GM21619 (cell line): ENCODE measurements around the gene PCSK4.
"Not testable (repeated sequence)": the region's sequence is repeated elsewhere in the genome, so short reads cannot be mapped to it uniquely, and the experiment has no call there.

Source experiments
- ATAC-seq: cut with Tn5 transposase; IDR thresholded peaks from one replicate; pipeline ENCODE4 v1.9.1; 2021; ENCODE audit not compliant: unreplicated experiment

PCSK4 gene

DNA sequence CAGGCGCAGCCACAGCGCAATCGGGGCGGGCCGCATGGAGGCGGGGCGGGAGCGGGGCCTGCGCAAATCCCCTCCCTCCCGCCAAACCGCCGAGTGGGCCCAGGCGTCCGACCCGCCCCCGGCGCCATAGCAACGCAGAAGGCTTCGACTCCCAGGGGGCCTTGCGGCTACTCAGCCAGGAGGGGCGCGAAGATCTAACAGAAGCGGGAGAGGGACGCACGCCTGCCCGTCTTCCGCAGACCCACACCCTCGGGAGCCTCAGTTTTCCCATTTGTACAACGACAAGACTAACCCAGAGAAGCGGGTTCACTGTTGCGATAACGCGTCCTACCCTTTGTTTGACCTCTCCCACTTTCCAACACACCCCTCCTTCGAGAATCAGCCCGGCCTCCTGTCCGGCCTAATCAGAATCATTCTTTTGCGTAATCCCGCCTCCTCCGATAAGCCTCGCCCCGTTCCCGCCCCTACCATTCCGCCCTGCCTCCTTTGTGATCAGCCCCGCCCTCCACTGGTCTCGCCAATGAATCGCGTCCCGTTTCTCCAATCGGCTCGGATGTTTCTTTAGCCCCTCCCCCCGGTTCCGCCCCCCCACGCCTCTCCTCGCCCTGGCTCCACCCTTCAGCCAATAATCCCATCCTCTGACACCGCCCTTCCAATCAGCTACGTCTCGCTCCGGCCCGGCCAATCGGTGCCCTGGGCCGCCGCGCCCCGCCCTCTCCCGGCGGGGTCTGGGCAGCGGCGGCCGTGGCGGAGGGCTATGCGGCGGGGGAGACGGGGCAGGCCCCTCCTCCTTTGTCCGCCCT lies at the start of gene PCSK4:
TSS of gene PCSK4 (minus strand) at position 40 of the 803 bp plus-strand sequence. CDS start at position 36, 4 bp downstream.
- ATAC-seq = peak; percentile 75

GRCh38 chr19:1539749-1540148 lies 49.6 kb upstream of the PCSK4 start:
- not testable (repeated sequence) for ATAC-seq

- no peak for ATAC-seq
These were observed 48.8 kb upstream of the PCSK4 start for GRCh38 chr19:1538978-1539377.

- ATAC-seq = not testable (repeated sequence)
These were observed 45.5 kb upstream of the PCSK4 start for GRCh38 chr19:1535699-1536098.

- no peak for ATAC-seq
These were observed 44.8 kb upstream of the PCSK4 start for GRCh38 chr19:1534972-1535371.

- no peak for ATAC-seq
These were observed 43.5 kb upstream of the PCSK4 start for GRCh38 chr19:1533510-1534150.

GRCh38 chr19:1532003-1532402 lies 41.9 kb upstream of the PCSK4 start:
- no peak for ATAC-seq

- no peak for ATAC-seq
These were observed 41.4 kb upstream of the PCSK4 start for GRCh38 chr19:1531587-1531986.

GRCh38 chr19:1530856-1531255 lies 40.7 kb upstream of the PCSK4 start:
- not testable (repeated sequence) for ATAC-seq

DNA sequence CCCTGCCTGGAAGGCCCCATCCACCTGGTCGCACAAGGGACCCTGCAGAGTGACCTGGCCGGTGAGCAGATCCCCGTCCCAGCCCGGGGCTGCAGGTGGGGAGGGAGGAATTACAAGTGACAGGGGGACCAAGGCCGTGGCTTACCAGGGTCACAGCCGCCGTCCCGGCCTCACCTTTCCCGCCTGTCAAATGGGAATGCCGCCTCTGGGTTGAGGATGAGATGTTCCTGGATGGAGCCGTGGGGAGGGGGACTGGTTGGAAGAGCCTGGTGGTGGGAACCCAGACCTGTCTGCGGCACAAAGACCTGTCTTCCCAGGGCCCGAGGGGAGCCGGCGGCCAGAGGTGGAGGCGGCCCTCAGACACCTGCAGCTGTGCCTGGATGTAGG lies 39.3 kb upstream of the PCSK4 start:
- no peak for ATAC-seq

DNA sequence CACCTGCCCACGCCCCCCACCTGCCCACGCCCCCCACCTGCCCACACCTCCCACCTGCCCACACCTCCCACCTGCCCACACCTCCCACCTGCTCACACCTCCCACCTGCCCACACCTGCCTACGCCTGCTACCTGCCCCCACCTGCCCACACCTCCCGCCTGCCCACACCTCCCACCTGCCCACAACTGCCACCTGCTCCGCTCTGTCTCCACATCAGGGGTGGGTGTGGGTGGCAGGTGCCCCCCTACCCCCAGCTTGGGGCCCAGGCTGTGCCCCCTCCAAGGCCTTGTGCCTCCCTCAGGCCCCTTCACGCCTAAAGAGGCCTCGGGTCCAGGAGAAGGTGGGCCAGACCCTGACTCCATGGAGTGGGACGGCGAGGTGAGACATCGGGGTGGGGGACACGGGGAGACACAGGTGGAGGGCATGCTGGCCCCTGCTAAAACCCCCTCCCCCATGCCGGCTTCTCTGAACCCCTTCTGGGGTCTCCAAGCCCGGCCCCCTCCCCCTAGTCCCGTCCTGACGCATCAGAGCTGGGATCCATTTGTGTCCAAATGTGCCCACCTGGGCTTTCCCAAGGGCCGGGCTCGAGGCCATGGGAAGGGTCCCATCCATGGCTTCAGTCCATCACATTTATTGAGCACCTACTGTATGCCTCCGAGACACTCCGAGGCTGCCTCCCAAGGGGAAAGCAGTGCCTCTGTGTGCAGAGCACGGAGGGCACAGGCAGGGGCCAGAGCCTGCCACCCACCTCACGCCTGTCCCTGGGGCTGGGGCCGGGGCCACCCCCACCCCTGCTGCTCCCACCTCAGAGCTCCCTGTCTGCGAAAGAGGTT lies 38.7 kb upstream of the PCSK4 start:
- no peak for ATAC-seq

DNA sequence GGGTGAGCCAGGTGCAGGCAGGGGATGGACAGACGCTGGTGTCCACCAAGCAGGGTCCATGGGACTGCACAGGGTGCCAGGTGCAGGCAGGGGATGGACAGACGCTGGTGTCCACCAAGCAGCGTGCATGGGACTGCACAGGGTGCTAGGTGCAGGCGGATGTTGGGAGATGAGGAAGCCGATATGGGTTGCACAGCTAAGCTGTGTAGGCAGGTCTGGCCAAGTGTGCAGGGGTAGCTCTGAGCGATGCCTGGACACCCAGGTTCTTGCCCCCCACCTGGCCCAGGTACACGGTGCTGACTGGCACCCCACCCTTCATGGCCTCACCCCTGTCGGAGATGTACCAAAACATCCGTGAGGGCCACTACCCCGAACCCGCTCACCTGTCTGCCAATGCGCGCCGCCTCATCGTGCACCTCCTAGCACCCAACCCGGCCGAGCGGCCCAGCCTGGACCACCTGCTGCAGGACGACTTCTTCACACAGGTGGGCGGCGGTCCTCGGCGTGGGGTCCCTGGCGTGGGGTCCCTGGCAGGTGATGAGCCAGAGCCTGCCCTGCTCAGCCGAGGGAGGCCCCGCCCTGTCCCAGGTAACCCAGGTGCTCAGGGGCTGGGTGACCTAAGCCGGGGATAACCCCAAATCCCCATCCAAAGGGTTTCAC lies 37.6 kb upstream of the PCSK4 start:
- ATAC-seq = no peak

DNA sequence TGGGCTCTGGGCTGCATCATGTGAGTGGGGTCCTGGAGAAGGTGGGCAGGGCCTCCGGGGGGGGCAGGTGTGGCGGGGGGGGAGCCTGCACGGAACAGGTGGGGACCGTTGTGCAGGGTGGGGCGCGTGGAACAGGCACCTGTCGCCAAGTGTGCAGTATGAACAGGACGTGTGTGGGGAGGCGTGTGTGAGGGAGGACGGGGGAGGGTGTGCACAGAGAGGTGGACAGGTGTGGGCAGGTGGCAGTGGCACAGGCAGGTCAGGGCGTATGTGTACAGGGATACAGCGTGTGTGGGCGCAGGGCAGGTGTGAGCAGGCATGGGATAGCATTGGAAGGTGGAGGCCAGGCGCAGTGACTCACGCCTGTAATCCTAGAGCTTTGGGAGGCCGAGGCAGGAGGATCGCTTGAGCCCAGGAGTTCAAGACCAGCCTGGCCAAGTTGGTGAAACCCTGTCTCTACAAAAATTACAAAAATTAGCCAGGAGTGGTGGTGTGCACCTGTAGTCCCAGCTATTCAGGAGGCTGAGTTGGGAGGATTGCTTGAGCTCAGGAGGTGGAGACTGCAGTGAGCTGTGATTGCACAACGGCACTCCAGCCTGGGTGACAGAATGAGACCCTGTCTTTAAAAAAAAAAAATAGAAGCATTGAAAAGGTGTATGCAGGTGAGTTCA lies 37.0 kb upstream of the PCSK4 start:
- ATAC-seq = no peak

GRCh38 chr19:1526066-1526778 lies 36.1 kb upstream of the PCSK4 start:
- no peak for ATAC-seq

DNA sequence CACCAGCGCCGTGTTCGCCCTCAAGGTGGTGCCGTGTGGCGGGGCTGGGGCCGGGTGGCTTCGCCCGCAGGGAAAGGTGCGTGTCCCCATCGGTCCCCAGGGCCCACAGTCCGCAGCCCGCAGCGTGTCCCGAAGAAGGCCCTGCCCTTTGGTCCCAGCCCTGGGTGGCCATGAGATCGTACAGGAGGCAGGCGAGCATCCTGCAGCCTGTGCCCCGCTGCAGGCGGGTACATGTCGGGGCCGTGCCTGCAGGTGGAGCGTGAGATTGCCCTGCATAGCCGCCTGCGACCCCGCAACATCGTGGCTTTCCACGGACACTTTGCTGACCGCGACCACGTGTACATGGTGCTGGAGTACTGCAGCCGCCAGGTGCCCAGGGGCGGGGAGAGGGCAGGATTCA lies 35.2 kb upstream of the PCSK4 start:
- no peak for ATAC-seq

DNA sequence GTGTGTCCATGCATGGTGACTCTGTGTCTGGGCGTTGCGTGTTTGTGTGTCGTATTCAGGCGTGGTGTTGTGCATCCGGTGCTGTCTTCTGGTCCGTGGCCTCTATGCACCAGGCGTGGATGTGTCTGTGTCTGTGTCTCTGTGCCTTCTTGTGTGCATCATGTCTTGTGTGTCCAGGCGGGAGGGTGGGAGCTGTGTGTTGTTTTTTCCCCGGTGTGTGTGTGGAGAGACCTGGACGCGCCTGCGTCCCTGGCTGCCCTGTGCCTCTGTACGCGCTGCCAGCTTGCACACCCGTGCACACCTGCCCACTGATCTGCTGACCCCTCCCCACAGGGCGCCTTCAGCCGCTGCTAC lies 34.8 kb upstream of the PCSK4 start:
- no peak for ATAC-seq

DNA sequence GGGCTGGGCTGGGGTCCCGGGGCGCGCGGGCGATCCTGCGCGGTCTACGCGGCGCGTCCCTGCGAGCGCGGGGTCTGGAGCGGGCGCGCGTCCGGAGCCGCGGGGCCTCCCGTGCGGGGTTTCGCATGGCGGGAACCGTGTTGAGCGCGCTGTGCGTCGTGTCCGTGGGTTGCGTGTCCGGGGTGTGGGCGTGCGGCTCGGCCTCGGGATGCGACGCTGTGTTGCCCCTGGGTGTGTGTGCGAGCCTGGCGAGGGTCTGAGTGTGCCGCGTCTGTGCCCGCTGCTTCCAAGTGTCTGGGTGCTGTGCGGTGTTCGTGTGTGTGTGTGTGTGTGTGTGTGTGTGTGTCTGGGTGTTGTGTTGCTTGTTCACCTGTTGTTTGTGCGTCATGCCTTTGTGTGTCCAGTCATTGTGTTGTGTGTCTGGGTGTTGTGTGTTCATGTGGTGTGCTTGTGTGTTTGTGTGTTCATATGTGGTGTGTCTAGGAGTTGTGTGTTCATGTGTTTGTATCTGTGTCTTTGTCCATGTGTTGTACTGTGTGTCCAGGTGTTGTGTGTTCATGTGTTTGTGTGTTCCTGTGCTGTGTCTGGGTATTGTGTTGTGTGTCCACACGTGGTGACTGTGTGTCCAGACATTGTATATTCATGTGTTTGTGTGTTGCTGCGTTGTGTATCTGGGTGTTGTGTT lies 34.3 kb upstream of the PCSK4 start:
- no peak for ATAC-seq

DNA sequence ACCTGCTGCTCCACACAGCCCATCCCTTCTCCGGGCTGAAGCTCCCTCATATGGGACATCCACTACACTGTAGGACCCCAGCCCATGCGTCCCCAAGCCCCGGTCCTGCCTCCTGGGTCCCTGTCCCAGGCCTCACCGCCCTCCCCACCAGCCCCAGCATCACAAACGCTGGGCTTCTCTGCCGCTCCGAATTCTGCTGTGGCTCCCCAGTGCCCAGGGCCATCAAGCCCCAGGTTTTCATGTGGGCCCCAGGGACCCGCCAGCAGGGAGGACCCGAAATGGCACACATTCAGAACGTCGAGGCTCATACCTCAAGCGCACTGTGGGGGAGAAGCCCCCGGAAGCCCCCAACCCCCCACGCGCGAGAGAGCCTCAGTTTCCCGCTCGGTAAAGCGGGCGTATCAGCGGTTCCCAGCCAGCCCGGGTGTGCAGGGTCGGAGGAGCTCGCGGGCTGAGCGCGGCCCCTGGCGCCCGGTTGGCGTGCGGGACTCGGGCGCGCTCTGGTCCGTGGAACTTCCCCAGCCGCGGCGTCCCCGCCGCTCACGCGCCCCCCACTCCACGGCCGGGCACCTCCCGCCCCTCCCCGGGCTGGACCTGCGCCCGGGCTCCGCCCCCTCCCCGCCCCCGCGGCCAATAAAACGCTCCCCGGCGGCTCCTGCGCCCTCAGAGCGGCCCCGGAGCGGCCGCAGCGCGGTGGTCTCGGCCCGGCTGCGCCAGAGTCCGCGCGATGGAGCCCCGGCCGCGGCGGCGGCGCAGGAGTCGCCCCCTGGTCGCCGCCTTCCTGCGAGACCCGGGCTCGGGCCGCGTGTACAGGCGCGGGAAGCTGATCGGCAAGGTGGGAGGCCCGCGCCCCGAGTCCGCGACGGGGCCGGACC lies 33.5 kb upstream of the PCSK4 start, which contains the start of gene PLK5:
TSS of gene PLK5 (plus strand) at position 666 of the 875 bp plus-strand sequence. CDS start 2,920 bp downstream, outside the sequence.
- ATAC-seq = no peak
